Measurements from ENCODE around the gene XYLT1.

Gene XYLT1

DNA sequence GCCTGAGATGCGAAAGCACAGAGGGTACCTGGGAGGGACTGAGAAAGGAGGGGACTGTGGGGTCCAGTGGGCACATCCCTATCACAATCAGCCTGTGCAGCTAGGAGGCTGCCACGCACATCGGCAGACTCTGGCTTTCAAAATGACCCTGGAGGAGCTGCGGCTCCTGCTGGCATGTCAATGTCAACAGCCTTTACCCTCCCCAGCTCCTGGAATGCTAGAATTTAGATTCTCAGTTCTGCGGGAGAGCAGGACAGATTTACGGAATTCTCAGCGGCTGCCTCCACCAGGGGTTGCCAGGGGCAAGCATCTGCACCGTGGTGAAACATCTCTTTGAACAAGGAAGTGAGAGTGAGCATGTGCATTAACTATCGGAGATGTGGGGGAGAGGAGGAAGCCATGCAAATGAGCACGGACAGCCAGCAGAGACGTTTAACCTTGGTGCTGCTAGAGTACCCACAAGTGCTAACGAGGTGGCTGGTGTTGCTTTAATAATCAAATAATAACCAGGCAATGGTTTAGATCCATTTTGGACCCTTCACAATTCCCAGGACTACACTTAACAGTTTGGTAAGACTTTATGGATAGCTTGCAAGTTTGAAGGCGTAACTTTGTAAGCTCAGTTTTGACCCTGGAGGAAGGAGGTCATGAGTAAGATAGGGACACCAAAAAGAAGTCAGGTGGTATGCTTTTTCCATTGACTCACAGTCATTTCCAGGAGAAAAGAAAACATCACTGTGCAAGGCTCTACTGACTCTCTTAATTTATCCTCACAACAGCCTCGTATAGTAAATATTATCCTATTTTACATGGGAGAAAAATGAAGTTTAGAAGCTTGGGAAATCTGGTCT lies 54.1 kb downstream of the XYLT1 start:
- Histone ChIP-seq H3K4me2 (ENCODE audit: low read length) (no peak overlapping the region), H2AK5ac (ENCODE audit: low read length) (no peak overlapping the region), H3K27me3 (ENCODE audit: insufficient read depth, low read length, poor library complexity) (no peaks in the 10 kb centered on the region), H2BK15ac (replicated peaks; ENCODE audit: low read depth) (no peak overlapping the region), H3K18ac (ENCODE audit: low read length) (no peak overlapping the region), H2BK5ac (ENCODE audit: low read length) (no peak overlapping the region), H4K5ac (ENCODE audit: low read length) (no peak overlapping the region), H3K4ac (ENCODE audit: low read depth, low read length) (no peak overlapping the region), H3K23ac (ENCODE audit: low read length) (no peak overlapping the region), H3K56ac (ENCODE audit: low read length) (peak overlapping the region; percentile 58), H4K8ac (ENCODE audit: low read depth, low read length) (no peak overlapping the region), H3K27ac (ENCODE audit: low read depth, low read length) (no peak overlapping the region), H3K9ac (ENCODE audit: low read length) (no peak overlapping the region), H3K4me1 (ENCODE audit: control insufficient read depth, low read depth, low read length) (peaks cover 8% of the 10 kb centered on the region), H3K79me1 (ENCODE audit: low read length) (peaks cover 14% of the 10 kb centered on the region), H2BK120ac (ENCODE audit: low read depth, low read length) (no peak overlapping the region), H3K4me3 (ENCODE audit: low read length) (no peak overlapping the region), H3K79me2 (ENCODE audit: control insufficient read depth, insufficient read depth, low read length) (no peaks in the 10 kb centered on the region), H3K36me3 (ENCODE audit: control insufficient read depth, insufficient read depth, low read length) (no peaks in the 10 kb centered on the region)
- peak; percentile 88 for DNase-seq
- no CpG with 5 or more reads among the region's 14 CpGs for WGBS (ENCODE audit: extremely low coverage, insufficient coverage, low lambda C conversion rate)

DNA sequence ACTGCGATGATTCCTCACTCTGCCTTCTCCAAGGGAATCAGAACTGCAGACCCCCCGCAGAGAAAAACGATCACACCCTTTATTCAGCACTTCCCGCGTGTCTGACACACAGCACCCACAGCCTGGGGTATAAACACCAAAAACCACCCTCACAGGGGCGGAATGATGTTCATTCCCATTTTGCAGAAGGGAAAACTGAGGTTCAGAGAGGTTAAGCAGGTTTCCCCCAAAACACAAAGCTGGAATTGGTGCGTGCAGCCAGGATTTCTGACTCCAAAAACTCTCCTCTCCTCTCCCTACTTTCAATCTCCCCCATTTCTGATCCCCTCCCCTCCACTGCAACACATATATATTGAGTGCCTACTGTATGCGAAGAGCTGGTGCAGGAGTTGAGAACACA lies 55.8 kb downstream of the XYLT1 start:
- Histone ChIP-seq H3K9ac (ENCODE audit: low read length) (no peak overlapping the region), H4K5ac (ENCODE audit: low read length) (no peak overlapping the region), H3K18ac (ENCODE audit: low read length) (no peak overlapping the region), H3K4me1 (ENCODE audit: control insufficient read depth, low read depth, low read length) (peaks cover 5% of the 10 kb centered on the region), H3K79me2 (ENCODE audit: control insufficient read depth, insufficient read depth, low read length) (no peaks in the 10 kb centered on the region), H3K23ac (ENCODE audit: low read length) (no peak overlapping the region), H2BK120ac (ENCODE audit: low read depth, low read length) (no peak overlapping the region), H3K56ac (ENCODE audit: low read length) (no peak overlapping the region), H3K27ac (ENCODE audit: low read depth, low read length) (no peak overlapping the region), H2BK15ac (replicated peaks; ENCODE audit: low read depth) (no peak overlapping the region), H3K4me2 (ENCODE audit: low read length) (no peak overlapping the region), H2AK5ac (ENCODE audit: low read length) (no peak overlapping the region), H3K36me3 (ENCODE audit: control insufficient read depth, insufficient read depth, low read length) (no peaks in the 10 kb centered on the region), H3K79me1 (ENCODE audit: low read length) (peaks cover 14% of the 10 kb centered on the region), H4K8ac (ENCODE audit: low read depth, low read length) (no peak overlapping the region), H3K4ac (ENCODE audit: low read depth, low read length) (no peak overlapping the region), H3K4me3 (ENCODE audit: low read length) (no peak overlapping the region), H3K27me3 (ENCODE audit: insufficient read depth, low read length, poor library complexity) (no peaks in the 10 kb centered on the region), H2BK5ac (ENCODE audit: low read length) (no peak overlapping the region)
- DNase-seq, result no peak
- WGBS (ENCODE audit: extremely low coverage, insufficient coverage, low lambda C conversion rate), result no CpG with 5 or more reads among the region's 8 CpGs

DNA sequence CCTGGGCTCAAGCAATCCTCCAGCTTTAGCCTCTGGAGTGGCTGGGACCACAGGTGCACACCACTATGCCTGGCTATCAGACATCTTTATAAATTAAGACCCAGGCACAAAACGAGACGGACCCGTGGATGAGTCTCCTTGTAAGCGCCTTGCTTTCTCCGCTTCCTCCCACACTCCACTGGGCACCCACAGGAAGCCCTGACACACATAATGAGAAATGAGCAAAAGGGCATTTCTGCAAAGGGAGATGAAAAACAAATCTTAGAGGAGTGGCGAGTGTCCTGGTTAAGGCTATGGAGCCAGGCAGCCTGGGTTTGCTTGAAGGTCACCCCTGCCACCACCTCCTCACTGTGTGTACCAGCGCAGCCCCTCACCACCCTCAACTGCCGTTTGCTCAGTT lies 56.3 kb downstream of the XYLT1 start:
- H3K27ac ChIP-seq (ENCODE audit: low read depth, low read length), result no peak overlapping the region
- no peak overlapping the region for H2AK5ac ChIP-seq (ENCODE audit: low read length)
- peaks cover 5% of the 10 kb centered on the region for H3K4me1 ChIP-seq (ENCODE audit: control insufficient read depth, low read depth, low read length)
- H3K23ac ChIP-seq (ENCODE audit: low read length), result no peak overlapping the region
- no CpG with 5 or more reads among the region's 8 CpGs for WGBS (ENCODE audit: extremely low coverage, insufficient coverage, low lambda C conversion rate)
- no peak overlapping the region for H3K4ac ChIP-seq (ENCODE audit: low read depth, low read length)
- no peak overlapping the region for H2BK120ac ChIP-seq (ENCODE audit: low read depth, low read length)
- no peak for DNase-seq
- H3K79me2 ChIP-seq (ENCODE audit: control insufficient read depth, insufficient read depth, low read length), result no peaks in the 10 kb centered on the region
- no peak overlapping the region for H4K5ac ChIP-seq (ENCODE audit: low read length)
- no peak overlapping the region for H2BK15ac ChIP-seq (replicated peaks; ENCODE audit: low read depth)
- no peaks in the 10 kb centered on the region for H3K36me3 ChIP-seq (ENCODE audit: control insufficient read depth, insufficient read depth, low read length)
- H3K9ac ChIP-seq (ENCODE audit: low read length), result no peak overlapping the region
- H3K18ac ChIP-seq (ENCODE audit: low read length), result no peak overlapping the region
- H3K4me3 ChIP-seq (ENCODE audit: low read length), result no peak overlapping the region
- H3K4me2 ChIP-seq (ENCODE audit: low read length), result no peak overlapping the region
- no peaks in the 10 kb centered on the region for H3K27me3 ChIP-seq (ENCODE audit: insufficient read depth, low read length, poor library complexity)
- H4K8ac ChIP-seq (ENCODE audit: low read depth, low read length), result no peak overlapping the region
- no peak overlapping the region for H2BK5ac ChIP-seq (ENCODE audit: low read length)
- H3K56ac ChIP-seq (ENCODE audit: low read length), result no peak overlapping the region
- H3K79me1 ChIP-seq (ENCODE audit: low read length), result peaks cover 14% of the 10 kb centered on the region

DNA sequence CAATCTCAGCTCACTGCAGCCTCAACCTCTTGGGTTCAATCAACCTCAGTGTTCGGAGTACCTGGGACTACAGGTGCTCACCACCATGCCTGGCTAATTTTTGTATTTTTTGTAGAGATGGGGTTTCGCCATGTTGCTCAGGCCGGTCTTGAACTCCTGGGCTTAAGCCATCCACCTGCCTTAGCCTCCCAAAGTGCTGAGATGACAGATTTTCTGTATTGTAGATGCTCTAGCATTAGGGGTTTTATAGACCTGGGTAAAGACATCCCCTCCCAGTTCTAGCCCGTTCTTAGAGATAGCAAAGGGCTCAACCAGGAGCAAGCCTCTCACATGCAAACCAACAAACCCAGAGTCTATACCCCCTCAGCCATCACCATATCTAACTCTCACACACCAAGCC lies 57.3 kb downstream of the XYLT1 start:
- Histone ChIP-seq H3K23ac (ENCODE audit: low read length) (no peak overlapping the region), H3K4me1 (ENCODE audit: control insufficient read depth, low read depth, low read length) (peaks cover 5% of the 10 kb centered on the region), H2BK5ac (ENCODE audit: low read length) (no peak overlapping the region), H3K79me1 (ENCODE audit: low read length) (peaks cover 14% of the 10 kb centered on the region), H3K4me2 (ENCODE audit: low read length) (no peak overlapping the region), H2BK15ac (replicated peaks; ENCODE audit: low read depth) (no peak overlapping the region), H3K27ac (ENCODE audit: low read depth, low read length) (no peak overlapping the region), H3K27me3 (ENCODE audit: insufficient read depth, low read length, poor library complexity) (no peaks in the 10 kb centered on the region), H3K4ac (ENCODE audit: low read depth, low read length) (no peak overlapping the region), H3K36me3 (ENCODE audit: control insufficient read depth, insufficient read depth, low read length) (no peaks in the 10 kb centered on the region), H3K79me2 (ENCODE audit: control insufficient read depth, insufficient read depth, low read length) (no peaks in the 10 kb centered on the region), H3K9ac (ENCODE audit: low read length) (no peak overlapping the region), H2BK120ac (ENCODE audit: low read depth, low read length) (no peak overlapping the region), H4K8ac (ENCODE audit: low read depth, low read length) (no peak overlapping the region), H3K56ac (ENCODE audit: low read length) (no peak overlapping the region), H2AK5ac (ENCODE audit: low read length) (no peak overlapping the region), H4K5ac (ENCODE audit: low read length) (no peak overlapping the region), H3K18ac (ENCODE audit: low read length) (no peak overlapping the region), H3K4me3 (ENCODE audit: low read length) (no peak overlapping the region)
- no CpG with 5 or more reads among the region's 4 CpGs for WGBS (ENCODE audit: extremely low coverage, insufficient coverage, low lambda C conversion rate)
- no peak for DNase-seq

DNA sequence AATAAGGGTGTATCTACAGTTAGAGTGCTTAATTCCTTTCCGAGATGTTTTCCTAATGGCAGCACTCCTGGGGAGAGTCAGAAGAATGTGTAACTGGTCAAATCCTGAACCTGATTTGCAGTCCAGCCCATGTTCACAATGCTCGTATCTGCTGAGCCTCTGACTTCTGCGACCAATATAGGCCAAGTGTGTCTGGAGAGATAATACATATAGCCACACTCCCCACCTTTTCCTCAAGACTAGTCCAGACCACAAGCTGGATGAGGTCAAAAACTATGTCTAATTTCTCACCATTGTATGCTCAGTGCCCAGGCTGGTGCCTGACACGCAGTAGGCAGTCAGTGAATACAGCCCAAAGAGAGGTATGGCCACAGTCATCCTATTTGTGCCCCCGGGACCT lies 58.0 kb downstream of the XYLT1 start:
- Histone ChIP-seq H3K79me1 (ENCODE audit: low read length) (peaks cover 12% of the 10 kb centered on the region), H3K79me2 (ENCODE audit: control insufficient read depth, insufficient read depth, low read length) (no peaks in the 10 kb centered on the region), H3K23ac (ENCODE audit: low read length) (no peak overlapping the region), H2BK15ac (replicated peaks; ENCODE audit: low read depth) (no peak overlapping the region), H3K27me3 (ENCODE audit: insufficient read depth, low read length, poor library complexity) (no peaks in the 10 kb centered on the region), H2BK5ac (ENCODE audit: low read length) (no peak overlapping the region), H4K5ac (ENCODE audit: low read length) (no peak overlapping the region), H3K56ac (ENCODE audit: low read length) (no peak overlapping the region), H3K36me3 (ENCODE audit: control insufficient read depth, insufficient read depth, low read length) (no peaks in the 10 kb centered on the region), H4K8ac (ENCODE audit: low read depth, low read length) (no peak overlapping the region), H2AK5ac (ENCODE audit: low read length) (no peak overlapping the region), H3K27ac (ENCODE audit: low read depth, low read length) (no peak overlapping the region), H3K4me1 (ENCODE audit: control insufficient read depth, low read depth, low read length) (peaks cover 5% of the 10 kb centered on the region), H3K4me3 (ENCODE audit: low read length) (no peak overlapping the region), H3K18ac (ENCODE audit: low read length) (no peak overlapping the region), H3K4ac (ENCODE audit: low read depth, low read length) (no peak overlapping the region), H3K9ac (ENCODE audit: low read length) (no peak overlapping the region), H2BK120ac (ENCODE audit: low read depth, low read length) (no peak overlapping the region), H3K4me2 (ENCODE audit: low read length) (no peak overlapping the region)
- no CpG with 5 or more reads among the region's 5 CpGs for WGBS (ENCODE audit: extremely low coverage, insufficient coverage, low lambda C conversion rate)
- no peak for DNase-seq

DNA sequence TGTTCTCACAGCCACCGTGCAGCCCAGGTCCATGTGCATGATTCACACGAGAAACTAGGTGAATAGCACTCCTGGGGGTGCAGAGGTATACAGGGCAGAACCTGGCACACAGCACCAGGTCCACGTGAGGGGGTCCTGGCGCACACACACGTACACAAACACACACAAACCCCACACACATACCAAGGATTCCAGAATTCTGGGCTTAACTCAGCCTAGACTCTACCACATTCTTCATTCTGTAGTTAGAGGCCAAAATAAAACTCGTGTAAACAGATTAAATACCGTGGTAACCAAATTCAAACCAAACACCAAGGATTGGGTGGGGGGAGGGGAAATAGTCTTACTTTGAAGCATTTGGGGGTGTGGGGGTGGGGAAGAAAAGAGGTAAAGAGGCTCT lies 58.5 kb downstream of the XYLT1 start:
- H4K8ac ChIP-seq (ENCODE audit: low read depth, low read length), result no peak overlapping the region
- H3K18ac ChIP-seq (ENCODE audit: low read length), result no peak overlapping the region
- no peak overlapping the region for H3K4me2 ChIP-seq (ENCODE audit: low read length)
- no peak overlapping the region for H2BK15ac ChIP-seq (replicated peaks; ENCODE audit: low read depth)
- no peak overlapping the region for H3K56ac ChIP-seq (ENCODE audit: low read length)
- H2BK120ac ChIP-seq (ENCODE audit: low read depth, low read length), result no peak overlapping the region
- no peak overlapping the region for H3K4ac ChIP-seq (ENCODE audit: low read depth, low read length)
- H3K27me3 ChIP-seq (ENCODE audit: insufficient read depth, low read length, poor library complexity), result no peaks in the 10 kb centered on the region
- H2BK5ac ChIP-seq (ENCODE audit: low read length), result no peak overlapping the region
- peaks cover 11% of the 10 kb centered on the region for H3K79me1 ChIP-seq (ENCODE audit: low read length)
- H3K27ac ChIP-seq (ENCODE audit: low read depth, low read length), result no peak overlapping the region
- no peak overlapping the region for H4K5ac ChIP-seq (ENCODE audit: low read length)
- H2AK5ac ChIP-seq (ENCODE audit: low read length), result no peak overlapping the region
- no peak overlapping the region for H3K4me3 ChIP-seq (ENCODE audit: low read length)
- no peak overlapping the region for H3K23ac ChIP-seq (ENCODE audit: low read length)
- WGBS (ENCODE audit: extremely low coverage, insufficient coverage, low lambda C conversion rate), result no CpG with 5 or more reads among the region's 7 CpGs
- no peaks in the 10 kb centered on the region for H3K36me3 ChIP-seq (ENCODE audit: control insufficient read depth, insufficient read depth, low read length)
- DNase-seq, result peak; percentile 83
- H3K4me1 ChIP-seq (ENCODE audit: control insufficient read depth, low read depth, low read length), result peaks cover 5% of the 10 kb centered on the region
- H3K79me2 ChIP-seq (ENCODE audit: control insufficient read depth, insufficient read depth, low read length), result no peaks in the 10 kb centered on the region
- H3K9ac ChIP-seq (ENCODE audit: low read length), result no peak overlapping the region
